GM12865 (cell line): ENCODE data around the gene MAGEB1.

Experiments used
- DNase-seq: peaks from one replicate; pipeline ENCODE4 v3.0.0; 2010; ENCODE audit warnings: low read depth
- H3K4me3 ChIP-seq: 2 replicates; pipeline ENCODE4 v1.5.1; 2011; ENCODE audit warnings: mild to moderate bottlenecking, low read depth, low read length, control low read depth
- TF ChIP-seq, protein P1 (sequence below): IDR thresholded peaks from 2 replicates; pipeline ENCODE4 v1.5.1; 2011; ENCODE audit warnings: low read length, control low read depth, low read depth, inconsistent platforms; ENCODE audit not compliant: insufficient read depth; ENCODE audit errors: missing control alignments

Gene MAGEB1

DNA sequence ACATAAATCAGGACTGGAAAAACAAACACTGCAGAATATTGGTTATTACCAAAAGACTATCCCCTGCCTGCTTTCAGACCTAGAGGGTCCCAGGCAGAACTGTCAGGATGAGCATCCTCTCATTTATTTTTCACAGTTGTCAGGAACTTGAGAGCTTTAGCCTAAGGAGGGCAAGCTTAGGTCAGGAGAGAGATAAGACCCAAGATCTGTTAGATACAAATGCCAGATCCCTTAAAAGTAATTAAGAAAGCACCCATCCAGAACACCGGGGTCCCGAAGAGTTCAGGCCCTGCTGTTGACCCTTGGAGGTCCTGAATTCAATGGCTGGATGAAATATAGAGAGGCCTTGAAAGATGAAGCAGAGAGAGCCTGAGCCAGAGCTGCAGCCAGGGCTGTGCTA lies 22.4 kb upstream of the MAGEB1 start:
- no peak overlapping the region for H3K4me3 ChIP-seq
- TF ChIP-seq, protein P1, sequence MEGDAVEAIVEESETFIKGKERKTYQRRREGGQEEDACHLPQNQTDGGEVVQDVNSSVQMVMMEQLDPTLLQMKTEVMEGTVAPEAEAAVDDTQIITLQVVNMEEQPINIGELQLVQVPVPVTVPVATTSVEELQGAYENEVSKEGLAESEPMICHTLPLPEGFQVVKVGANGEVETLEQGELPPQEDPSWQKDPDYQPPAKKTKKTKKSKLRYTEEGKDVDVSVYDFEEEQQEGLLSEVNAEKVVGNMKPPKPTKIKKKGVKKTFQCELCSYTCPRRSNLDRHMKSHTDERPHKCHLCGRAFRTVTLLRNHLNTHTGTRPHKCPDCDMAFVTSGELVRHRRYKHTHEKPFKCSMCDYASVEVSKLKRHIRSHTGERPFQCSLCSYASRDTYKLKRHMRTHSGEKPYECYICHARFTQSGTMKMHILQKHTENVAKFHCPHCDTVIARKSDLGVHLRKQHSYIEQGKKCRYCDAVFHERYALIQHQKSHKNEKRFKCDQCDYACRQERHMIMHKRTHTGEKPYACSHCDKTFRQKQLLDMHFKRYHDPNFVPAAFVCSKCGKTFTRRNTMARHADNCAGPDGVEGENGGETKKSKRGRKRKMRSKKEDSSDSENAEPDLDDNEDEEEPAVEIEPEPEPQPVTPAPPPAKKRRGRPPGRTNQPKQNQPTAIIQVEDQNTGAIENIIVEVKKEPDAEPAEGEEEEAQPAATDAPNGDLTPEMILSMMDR = no peak
- DNase-seq = no peak

DNA sequence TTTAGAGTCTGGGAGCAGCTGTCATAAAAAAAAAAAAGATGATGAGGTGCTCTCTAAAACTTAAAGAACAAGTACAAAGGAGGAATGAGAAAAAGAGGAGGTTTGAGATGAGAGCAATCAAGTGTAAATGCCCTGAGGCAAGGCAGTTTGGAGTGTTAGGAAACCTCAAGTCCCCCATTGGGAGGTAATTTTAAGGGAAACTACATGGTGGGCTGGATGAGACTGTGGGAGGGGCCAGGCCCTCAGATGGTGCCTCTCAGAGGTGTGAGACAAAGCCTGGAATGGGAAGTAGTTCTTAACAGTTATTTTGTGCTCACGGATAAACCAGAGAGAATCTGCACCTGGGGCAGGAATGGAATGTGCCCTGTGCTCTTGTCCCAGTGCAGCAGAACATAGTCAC lies 18.4 kb upstream of the MAGEB1 start:
- TF ChIP-seq, protein P1 = no peak
- no peak overlapping the region for H3K4me3 ChIP-seq
- DNase-seq = no peak

DNA sequence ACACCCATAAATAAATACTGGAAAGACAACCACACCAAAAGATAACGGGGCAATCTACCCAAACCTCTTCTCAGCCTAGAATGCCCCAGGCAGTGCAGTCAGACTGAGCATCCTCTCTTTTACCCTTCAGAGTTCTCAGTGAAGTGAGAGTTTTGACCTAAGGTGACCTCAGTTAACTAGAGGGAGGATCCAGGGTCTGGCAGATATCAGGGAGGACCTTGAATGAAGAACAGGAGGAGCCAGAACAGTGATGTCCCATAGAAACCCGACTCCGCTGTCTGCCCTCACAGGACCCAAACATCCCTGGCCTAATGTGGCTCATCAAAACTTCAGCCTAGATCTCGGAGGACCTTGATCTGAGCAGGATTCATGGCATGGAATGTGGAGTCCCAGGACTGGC lies 16.6 kb upstream of the MAGEB1 start, which contains the start of gene MAGEB3:
Gene MAGEB3 (plus strand): TSS at position 263 of the 400 bp plus-strand sequence. CDS start 5,268 bp downstream, outside the sequence.
- no peak for DNase-seq
- TF ChIP-seq, protein P1 = no peak
- no peak within 1 kb of the TSS for H3K4me3 ChIP-seq

DNA sequence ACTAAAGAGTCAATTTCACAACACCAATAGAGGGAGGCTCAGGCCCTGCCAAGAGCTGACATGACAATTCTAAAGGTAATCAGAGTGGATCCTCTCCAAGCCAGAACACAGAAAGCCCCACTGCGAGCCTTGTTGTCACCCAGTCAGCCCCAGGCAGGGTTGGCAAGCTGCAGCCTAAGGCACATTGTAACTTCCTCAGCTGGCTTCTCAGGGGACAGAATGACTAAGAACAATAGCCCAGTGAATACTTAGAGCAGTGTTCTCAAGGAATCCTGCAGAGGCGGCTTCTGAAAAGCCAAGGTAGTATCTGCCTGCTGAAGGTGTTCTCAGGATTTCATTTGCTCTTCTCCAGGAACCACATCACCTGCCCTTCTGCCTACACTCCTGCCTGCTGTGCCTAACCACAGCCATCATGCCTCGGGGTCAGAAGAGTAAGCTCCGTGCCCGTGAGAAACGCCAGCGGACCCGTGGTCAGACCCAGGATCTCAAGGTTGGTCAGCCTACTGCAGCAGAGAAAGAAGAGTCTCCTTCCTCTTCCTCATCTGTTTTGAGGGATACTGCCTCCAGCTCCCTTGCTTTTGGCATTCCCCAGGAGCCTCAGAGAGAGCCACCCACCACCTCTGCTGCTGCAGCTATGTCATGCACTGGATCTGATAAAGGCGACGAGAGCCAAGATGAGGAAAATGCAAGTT lies 5.1 kb upstream of the MAGEB1 start, which contains the start of gene MAGEB4:
Gene MAGEB4 (plus strand): TSS at position 277 of the 692 bp plus-strand sequence. CDS start 136 bp downstream, at position 413.
- TF ChIP-seq, protein P1 = no peak
- no peak within 1 kb of the TSS for H3K4me3 ChIP-seq
- DNase-seq = peak; percentile 30

DNA sequence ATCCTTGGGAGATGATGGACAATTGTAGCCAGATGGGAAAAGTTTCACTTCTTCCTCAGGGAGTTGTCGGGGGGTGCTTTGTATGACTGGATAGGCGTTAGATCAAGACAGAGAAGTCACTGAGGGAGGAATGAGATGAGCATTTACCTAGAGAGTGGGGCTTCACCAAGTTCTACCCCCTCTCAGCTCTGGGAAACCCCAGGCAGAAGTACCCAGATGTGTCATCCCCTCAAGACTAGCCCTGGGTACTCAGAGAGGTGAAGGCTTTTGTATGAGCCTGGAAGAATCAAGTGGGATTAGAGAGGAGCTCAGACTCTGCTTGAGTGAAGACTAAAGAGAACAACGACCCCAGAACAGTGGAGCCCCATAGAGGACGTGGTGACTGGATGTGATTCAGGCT lies 1.9 kb downstream of the MAGEB1 start:
- peak; percentile 58 for DNase-seq
- TF ChIP-seq, protein P1 = no peak
- no peak overlapping the region for H3K4me3 ChIP-seq

DNA sequence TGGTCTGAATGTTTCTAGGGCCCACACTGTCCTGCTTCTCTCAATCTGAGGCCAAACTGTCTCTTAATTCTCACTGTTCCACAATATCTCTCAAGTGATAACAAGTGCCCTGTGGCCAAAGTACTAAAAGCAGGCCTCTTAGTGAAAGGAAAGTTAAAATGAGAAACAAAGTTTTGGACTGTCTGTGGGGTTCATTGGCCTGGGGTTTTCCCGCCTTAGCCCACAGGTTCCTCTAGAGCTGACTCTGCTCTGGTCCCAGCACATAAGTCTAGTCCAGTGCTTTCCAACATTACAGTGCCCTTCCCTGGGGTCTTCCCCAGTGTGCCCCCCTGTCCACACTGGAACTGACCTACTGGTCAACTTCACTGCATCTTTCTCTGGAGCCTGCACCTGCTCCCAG lies 6.3 kb downstream of the MAGEB1 start:
- no peak overlapping the region for H3K4me3 ChIP-seq
- TF ChIP-seq, protein P1 = no peak
- DNase-seq = peak; percentile 45

DNA sequence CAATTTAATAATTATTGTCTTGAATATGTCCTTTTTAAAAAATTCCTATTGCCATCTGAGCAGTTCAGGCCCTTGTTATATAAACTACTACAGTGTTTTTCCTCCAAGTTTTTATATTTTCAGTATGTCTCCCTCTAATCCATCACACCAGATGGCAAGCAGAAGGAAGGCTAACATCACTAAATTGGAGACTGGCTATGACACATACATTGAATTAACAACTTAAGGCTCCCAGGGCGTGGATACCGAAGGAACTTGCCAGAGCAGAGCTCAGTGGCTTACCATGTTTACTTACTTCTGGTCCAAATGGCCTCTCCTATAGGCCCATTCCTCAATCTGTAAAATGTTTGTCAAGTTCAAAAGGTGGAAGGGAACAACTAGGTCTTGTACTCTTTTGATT lies 13.0 kb downstream of the MAGEB1 start:
- no peak for DNase-seq
- TF ChIP-seq, protein P1 = no peak
- H3K4me3 ChIP-seq = no peak overlapping the region
